Renal cortical epithelial cell (primary cell): ENCODE measurements around the gene ADD1. TPM values are rescaled to one million over a fixed set of nuclear protein-coding genes. Genes with fewer than 3 reads are reported as not detected.

Source experiments
- DNase-seq: peaks from one replicate; pipeline ENCODE4 v3.0.0-alpha.2; 2011; ENCODE audit warnings: low read depth
- total RNA-seq: library from RNA; depleted of rRNA; stranded (reverse); fragments of >200 nt; gene quantifications from 2 replicates; pipeline ENCODE4 v1.2.3, GENCODE V29; 2014

ADD1 gene
- total RNA-seq, 1 donor from 2014 or later, result 207 TPM

DNA sequence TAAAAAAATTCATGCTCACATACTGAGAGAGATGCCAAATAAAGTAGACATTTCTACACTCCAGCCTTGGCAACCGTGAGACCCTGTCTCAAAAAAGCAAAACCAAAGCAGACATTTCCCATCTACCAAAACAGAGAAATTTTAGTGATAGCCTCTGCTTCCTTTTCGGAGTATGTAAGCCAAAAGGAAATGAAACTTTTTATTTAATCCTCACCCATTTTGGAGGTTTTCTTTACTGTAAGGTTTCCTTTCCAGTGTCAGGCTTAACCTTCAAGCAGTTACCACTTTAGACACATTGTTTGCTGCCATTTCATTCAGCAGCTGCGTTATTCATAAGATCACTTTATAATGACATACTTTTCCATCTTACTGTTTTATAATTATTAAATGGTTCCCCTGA lies 15.9 kb downstream of the ADD1 start:
- no peak for DNase-seq

DNA sequence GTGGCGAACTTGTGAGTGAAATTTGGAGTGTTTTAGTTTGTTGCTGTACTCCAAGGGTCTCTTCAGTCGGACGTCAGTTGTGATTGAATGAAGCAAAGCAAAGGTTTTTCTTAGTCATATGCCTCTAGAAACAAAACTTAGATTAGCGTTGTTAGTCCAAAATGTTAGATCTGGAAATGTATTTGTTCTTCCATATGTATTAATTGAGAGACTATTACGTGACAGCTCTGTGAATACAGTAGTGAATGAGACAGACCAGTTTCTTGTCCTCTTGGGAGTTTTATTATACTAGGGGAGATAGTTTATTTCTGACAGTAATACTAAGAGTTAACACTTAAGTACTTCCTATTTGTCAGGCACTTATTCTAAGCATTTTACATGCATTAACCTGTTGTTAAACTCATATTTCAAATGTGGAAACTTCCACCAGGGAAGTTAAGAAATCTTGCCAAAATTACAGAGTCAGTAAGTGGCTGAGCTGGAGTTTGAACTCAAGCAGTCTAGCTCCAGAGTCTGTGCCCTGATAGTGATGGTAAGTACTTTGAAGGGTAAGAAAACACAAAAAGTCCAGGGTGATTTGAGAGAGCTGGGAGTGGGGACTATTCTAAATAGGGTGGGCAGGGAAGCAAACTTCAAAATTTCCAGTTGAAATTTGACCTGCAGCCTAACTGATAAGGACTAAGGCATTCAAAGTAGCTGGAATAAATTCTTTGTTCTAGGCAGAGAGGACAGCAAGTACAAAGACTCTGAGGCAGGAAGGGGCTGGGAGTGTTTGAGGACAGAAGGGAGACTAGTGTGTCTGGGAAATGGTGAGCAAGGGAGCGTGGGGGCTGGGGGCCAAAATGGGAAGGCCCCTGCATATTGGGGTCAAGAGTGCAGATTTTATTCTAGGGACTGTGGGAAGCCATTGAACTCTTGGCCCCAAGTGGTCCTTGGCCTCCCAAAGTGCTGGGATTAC lies 17.0 kb downstream of the ADD1 start:
- DNase-seq, result no peak

DNA sequence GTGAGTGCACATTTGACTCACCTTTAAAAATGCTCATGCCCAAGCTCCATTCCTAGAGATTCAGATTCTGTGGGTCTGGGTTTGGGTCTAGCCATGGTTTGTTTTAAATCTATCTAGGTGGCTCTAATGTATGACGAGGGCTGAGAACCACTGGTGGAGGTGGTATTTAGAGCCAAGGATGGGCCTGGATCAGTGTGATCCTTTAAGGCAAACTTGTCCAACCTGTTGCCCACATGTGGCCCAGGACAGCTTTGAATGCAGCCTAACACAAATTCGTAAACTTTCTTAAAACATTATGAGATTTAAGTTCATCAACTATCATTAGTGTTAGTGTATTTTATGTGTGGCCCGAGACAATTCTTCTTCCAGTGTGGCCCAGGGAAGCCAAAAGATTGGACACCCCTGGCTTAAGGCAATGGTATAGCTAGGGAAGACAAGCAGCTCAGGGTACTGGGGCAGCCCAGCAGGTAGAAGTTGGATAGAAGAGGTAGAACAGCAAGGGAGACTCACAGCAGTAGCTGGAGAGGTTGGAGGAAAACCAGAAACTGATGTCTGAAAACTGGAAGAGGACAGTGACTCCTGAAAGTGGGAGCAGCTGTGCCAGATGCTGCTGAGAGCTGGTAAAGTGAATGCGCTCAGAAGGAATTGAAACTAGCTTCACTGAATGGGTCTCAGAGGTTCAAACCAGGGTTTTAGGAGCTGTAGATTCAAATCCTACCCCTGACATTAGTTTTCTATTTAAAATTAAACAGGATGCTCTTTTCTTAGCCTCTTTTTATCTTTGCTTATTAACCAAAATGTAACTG lies 18.2 kb downstream of the ADD1 start:
- DNase-seq, result no peak

DNA sequence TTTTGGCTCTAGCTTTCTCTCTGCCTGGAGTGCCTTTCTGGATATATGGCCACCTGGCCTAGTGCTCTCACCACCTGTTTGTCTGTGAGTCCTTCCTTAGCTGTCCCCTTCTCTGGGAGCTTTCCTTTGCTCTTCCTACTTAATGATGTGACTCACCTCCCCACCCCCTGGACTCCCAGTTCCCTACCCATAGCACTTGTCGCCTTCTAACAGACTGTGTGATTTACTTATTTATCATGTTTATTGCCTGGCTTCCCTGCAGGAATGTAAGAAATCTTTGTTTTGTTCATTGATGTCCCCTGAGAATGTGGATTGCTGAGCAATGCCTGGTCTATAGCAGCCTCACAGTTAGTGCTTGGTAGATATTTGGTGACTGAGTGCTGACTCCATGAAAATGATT lies 18.9 kb downstream of the ADD1 start:
- DNase-seq, result peak; percentile 94

DNA sequence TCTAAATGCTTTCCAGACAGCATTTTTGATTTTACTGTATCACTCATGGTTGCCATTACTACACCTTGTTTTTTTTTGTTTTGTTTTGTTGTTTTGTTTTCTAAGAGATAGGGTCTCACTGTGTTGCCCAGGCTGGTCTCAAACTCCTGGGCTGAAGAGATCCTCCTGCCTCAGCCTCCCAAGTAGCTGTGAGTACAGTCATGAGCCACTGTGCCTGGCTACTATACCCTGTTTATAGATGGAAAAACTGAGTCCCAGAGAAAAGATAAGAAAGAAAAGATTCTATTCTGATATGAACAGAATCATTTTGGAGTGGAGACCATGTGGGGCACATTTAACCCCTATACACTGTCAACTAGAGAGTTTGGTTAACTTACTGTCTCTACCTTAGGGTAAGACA lies 20.0 kb downstream of the ADD1 start:
- no peak for DNase-seq

DNA sequence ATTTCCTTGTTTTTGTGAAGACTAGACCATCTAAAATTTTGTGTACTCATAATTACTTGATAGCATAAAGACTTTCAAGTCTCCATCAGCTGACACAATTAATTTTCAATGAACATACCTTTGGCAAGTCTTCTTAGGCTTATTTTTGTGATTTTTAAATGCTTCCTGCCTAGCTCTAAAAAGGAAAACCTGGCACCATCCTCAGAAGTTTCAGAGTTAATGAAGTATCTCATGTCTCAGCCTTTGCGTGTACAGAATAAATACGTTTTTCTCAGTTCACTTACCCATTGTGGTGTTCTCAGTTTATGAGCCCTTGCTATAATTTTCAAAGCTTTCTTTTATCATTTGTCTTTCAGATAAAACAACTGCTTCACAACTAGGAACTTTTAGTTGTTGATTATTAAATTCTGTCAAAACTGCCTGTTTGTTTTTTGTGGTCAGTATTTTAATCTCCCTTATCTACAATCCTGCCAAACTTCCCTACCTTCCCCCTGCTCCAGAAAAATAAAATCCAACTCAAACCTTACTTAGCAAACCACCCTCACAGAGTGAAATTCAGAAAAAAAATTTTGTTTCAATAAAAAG lies 21.6 kb downstream of the ADD1 start:
- DNase-seq, result no peak

DNA sequence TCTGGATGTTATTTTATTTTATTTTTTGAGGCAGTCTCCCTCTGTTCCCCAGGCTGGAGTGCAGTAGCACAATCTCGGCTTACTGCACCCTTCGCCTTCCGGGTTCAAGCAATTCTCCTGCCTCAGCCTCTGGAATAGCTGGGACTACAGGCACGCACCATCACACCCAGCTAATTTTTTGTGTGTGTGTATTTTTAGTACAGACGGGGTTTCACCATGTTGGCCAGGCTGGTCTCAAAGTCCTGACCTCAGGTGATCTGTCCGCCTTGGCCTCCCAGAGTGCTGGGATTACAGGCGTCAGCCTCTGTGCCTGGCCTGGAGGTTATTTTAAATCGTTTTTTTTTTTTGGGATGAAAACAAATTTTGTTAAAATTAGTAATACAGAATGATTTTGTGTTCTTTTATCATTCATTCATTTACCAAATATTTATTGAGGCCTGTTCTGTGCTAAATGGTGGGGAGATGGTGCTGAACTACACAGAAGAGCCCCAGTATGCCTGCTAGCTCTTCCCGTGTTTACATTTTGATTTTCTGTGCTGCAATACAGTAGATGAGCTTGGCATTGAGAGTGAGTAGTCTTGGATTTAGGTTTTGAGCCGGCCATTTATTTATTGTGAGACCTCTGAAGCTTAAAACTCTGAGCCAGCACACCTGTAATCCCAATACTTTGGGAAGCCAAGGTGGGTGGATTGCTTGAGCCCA lies 22.7 kb downstream of the ADD1 start:
- no peak for DNase-seq

DNA sequence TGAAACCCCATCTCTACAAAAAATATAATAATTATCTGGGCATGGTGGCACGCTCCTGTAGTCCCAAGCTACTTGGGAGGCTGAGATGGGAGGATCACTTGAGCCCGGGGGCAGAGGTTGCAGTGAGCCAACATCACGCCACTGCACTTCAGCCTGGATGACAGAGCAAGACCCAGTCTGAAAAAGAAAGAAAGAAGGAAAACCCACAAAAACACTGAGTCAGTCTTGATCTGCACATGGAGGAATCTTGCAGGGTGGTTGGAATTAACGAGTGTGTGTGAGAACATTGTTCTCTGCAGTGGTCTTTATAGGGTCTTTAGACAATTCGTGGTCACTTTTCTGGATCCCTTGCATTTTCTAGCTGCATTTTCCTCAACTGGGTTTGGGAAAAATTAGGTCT lies 23.2 kb downstream of the ADD1 start:
- peak; percentile 62 for DNase-seq

DNA sequence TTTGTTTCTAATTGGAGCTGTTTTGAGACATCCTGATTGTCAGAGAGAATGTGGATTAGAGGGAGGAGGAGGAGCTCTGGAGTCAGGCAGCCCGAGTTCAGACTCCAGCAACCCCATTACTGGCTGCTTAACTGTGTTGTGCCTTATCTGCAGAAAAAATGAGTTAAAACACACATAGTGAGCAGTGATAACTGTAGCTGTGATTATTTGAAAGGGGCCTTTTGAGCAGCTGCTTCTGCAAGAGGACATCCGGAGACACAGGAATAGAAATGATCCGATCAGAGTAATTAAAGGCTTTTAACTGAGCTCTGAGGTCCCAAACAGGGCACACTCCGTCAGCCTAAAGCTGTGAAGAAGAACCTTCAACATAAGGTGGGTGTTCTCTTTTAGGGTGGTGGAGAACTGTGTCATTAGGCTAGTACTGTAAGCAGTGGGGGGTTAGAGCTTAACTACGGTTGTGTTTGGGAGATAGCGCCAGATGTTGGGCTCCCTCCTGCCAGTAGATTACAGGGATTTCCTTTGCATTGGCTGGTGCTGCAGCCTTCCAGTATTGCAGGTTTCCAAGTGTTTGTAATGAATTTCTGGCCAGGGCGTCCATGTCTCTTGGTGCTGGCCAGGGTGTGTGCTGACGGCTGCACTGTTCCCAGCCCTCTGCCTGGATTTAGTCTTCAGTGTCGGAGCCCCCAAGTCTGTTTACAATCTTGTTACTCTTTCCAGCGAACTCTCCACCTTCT lies 24.3 kb downstream of the ADD1 start:
- DNase-seq, result no peak

DNA sequence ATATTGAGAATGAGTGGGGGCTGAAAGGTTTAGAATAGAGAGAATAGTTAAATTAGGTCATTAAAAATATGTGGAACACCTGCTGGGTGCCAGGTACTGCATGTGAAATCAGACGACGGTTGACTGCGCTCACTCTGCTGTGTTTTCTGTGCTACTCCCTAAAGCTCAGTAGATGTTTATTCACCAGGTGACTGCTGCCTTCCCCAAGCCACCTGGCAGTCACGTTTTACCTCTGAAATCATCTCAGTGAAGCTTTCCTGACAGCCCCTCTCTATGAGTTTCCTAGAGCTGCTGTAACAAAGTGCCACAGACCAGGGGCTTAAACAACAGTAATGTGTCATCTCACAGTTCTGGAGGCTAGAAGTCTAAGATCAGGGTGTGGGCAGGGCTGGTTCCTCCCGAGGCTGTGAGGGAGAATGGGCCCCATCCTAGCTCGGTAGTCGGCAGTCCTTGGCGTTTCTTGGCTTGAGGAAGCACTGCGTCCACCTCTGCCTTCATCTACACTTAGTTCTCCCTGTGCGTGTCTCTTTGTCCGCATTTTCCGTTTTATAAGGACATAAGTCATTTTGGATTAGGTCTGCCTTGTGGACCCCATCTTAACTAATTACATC lies 25.3 kb downstream of the ADD1 start:
- DNase-seq, result no peak

DNA sequence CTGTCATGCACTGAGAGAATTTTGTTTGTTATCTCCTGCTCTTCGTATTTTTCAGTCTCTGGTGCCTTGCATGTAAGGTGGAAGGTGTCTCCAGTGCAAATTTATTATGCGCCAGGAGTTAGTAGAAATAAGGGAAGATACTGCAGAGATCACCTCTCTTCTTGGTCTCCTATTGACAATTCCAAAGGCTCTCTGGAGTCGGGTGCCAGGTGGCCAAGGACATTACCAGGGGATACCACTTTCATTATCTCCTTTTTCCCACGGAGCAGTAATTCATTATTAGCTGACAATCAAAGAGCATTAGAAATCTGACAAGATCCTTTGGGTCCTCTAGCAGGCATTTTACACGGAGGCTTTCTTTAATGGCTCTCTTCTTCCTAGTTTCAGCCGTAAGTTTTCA lies 26.0 kb downstream of the ADD1 start:
- DNase-seq, result no peak

DNA sequence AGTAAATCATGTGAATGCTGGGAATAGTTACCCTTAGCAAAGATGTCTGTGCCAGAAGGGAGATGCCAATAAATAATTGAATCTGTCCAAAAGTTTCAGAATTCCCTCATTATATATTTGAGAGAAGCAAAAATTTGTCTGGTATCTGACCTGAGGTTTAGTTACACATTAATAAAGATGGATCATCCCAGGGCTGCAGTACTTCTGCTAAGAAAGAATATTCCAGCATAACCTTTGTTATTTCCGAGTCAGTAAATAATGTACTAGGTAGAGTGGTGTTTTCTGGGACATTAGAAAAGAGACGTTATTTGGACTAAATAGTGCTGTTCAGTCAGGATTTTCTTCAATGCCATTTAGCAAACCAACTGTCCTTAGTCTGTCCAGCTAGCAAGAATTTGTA lies 26.4 kb downstream of the ADD1 start:
- DNase-seq, result no peak

DNA sequence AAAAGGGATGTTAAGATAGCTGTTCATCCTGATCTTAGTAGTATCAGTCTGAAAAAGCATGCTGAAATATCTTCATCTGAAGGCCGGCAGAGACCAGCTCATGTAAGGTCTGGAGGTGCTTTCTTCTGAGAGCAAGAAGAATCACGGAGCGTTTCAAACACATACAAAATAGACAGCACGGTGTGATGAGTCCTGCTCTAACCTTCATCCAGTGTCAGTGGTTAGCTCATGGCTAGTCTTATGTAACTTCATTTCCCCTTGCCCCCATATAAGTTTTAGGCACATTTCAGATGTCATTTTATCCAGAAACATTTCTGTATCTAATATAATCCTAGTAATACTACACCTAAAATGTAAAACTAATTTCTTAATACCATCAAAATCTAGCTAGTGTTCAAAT lies 27.8 kb downstream of the ADD1 start:
- DNase-seq, result no peak

DNA sequence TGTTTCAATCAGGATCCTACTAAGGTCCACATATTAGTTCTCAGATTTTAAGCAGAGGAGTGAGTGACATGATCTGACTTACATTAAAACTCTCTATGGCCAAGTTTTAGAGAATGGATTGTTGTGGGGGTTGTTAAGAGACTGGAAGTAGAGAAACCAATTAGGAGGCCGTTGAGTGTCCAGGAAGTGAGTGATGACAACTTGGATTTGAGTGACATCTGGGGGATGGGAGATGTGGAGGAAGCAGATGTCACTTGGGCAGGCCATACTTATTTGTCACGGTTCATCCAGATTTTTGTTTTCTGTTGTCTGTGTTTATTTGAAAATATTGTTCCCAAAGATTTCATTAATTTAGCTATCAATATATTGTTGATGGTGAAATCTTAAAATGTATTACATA lies 28.3 kb downstream of the ADD1 start:
- DNase-seq, result no peak

DNA sequence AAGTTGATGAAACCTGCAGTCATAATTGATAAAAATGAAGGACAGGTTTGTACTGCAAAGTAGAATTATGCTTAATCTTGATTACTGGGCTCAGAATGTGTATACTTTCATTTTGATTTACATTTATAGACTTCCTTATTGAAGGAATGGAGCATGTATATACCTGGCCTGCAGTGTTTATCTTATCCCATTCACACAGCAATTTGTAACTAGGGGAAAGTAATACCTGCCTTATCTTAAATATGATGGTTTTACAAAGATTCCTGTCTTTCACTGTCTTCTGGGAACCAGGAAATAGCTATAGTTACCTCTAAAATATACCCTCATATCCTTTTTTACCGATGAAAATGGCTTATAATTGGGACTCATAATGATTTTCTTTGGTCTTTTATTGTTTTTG lies 29.7 kb downstream of the ADD1 start:
- no peak for DNase-seq

DNA sequence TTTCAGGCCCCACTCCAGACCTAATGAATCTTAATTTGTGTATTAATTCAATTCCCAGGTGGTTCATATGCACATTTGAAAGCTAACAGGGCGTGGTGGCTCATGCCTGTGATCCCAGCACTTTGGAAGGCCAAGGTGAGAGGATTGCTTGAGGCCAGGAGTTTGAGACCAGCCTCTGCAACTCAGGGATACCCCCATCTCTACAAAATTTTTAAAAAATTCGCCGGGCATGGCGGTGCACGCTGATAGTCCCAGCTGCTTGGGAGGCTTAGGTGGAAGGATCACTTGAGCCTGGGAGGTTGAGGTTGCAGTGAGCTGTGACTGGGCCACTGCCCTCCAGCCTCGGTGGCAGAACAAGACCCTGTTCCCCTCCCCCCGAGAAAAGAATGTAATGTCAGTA lies 31.2 kb downstream of the ADD1 start:
- no peak for DNase-seq

DNA sequence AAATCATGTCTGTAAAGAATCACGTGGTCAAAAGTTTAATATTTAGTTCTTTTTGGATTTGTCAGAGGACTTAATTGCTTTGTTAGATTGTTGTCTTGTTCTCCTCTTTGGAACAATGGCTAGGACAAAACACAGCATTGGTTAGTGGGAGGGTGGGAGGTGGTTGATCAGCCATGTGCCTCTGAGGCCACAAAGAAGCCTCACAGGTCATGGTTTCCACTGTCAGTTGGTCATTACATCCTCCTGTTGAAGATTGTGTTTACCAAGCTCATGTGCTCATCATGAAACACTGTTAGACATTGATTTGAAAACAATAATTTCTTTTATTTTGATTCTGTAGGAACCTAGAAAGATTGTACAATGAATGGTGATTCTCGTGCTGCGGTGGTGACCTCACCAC lies 31.9 kb downstream of the ADD1 start:
- no peak for DNase-seq

DNA sequence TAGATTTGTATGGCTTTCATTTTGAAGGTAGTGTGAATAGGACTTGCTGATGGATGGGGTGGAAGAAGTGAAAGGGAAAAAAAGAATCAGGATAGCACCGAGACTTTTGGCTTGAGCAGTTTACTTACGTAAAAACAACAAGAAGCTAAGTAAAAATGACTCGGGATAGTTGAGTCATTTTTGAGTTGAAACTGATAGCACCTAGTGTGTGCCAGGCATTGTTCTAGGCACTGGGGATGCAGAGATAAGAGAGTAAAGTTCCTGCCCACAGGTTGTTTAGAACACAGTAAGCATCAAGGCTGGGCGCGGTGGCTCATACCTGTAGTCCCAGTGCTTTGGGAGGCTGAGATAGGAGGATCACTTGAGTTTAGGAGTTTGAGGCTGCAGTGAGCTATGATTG lies 34.7 kb downstream of the ADD1 start:
- DNase-seq, result no peak

DNA sequence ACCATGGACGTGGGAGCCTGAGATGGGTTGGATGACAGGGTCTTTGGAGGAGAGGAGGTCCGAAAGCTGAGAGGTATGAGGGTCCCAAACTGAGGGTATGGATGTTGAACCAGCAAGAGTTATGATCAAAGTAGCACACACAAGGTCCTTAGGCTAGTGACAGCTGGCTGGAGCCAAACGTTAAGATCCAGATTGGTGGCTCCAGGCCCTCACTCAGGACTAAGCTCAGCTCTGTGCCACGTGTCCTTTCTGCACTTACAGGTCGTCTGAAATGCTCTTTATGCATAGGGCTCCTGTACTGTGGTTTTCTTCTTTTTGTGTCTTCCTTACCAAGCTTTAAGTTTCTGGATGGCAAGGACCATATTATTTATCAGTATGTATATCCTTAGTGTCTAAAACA lies 35.4 kb downstream of the ADD1 start:
- no peak for DNase-seq

DNA sequence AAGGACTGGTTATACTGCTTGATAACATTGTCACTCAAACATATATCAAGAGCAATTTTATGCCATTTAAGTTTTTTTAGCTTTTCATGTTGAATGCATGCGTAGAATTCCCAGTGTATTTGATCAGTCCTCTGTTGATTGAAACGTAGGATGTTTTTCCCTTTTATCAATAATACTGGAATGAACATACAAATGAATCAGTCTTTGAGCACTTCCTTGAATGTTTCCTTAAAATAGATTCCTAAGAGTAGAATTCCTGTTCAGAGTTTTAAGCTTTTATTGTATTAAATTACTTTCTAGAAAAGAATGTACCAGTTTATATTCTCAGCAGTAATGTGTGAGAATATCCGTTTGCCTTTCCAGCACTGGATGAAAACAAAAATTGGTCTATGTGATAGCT lies 37.8 kb downstream of the ADD1 start:
- no peak for DNase-seq

DNA sequence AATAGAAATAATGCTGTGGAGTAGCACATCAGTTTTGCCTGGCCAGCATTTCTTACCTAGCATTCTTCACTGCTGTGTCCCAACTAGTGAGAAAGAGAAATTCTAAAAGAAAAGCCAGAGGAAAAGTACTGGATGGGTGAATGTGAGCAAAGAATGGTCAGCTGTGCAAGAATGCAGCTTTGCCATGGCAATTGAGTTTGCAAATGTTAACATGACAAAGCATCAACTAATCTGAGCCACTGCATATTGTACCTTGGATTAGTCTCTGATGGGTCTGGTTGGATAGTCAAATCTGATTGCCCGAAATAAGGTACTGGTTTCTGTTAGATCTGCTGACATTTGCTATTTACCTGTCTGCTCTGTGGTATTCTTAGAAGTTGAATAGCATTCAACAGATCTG lies 38.7 kb downstream of the ADD1 start:
- DNase-seq, result no peak
